Natural killer cell (primary cell): ENCODE data around the gene TTC34. TPM values are rescaled to one million over a fixed set of nuclear protein-coding genes. Genes with fewer than 3 reads are reported as not detected.

Experiments used
- ATAC-seq, 3 donors: fragments of 150-1000 bp in 2 of 3; fragments of 200-7000 bp in 1 of 3; cut with Tn5 transposase; 1 replicate in 1 of 3; 2 replicates in 2 of 3; pipeline ENCODE4 v1.10.0; 2021; ENCODE audit warnings: mild to moderate bottlenecking in 2 of 3, moderate library complexity in 2 of 3
- DNase-seq, 2 donors: peaks; one replicate each; pipeline versions ENCODE4 v3.0.0 to v3.0.0-alpha.2; 2013 to 2021; ENCODE audit warnings: mixed read lengths in 1 of 2
- H3K27ac ChIP-seq: one replicate; pipeline ENCODE4 v1.5.1; 2013; ENCODE audit warnings: mild to moderate bottlenecking, low read length
- H3K27me3 ChIP-seq: one replicate; pipeline ENCODE4 v1.6.1; 2013; ENCODE audit warnings: low read length; ENCODE audit not compliant: control insufficient read depth, insufficient read depth
- H3K36me3 ChIP-seq: one replicate; pipeline ENCODE4 v1.6.1; 2013; ENCODE audit warnings: low read length; ENCODE audit not compliant: control insufficient read depth, insufficient read depth
- H3K4me1 ChIP-seq: one replicate; pipeline ENCODE4 v1.6.1; 2013; ENCODE audit warnings: low read length; ENCODE audit not compliant: control insufficient read depth, insufficient read depth
- H3K4me3 ChIP-seq: one replicate; pipeline ENCODE4 v1.5.1; 2013; ENCODE audit warnings: low read length
- H3K9me3 ChIP-seq: one replicate; pipeline ENCODE4 v1.6.1; 2013; ENCODE audit warnings: low read length; ENCODE audit not compliant: control insufficient read depth, insufficient read depth
- H3K27ac Mint-ChIP-seq, 2 donors: one replicate each; pipeline ENCODE4 v1.8.0; 2022; ENCODE audit warnings: mild to moderate bottlenecking in 2 of 2, mixed read lengths in 2 of 2, moderate library complexity in 1 of 2
- H3K27me3 Mint-ChIP-seq, 2 donors: one replicate each; pipeline ENCODE4 v1.8.0; 2022; ENCODE audit warnings: low read depth in 2 of 2, mixed read lengths in 2 of 2
- H3K36me3 Mint-ChIP-seq: one replicate; pipeline ENCODE4 v1.8.0; 2022; ENCODE audit warnings: mixed read lengths
- H3K4me1 Mint-ChIP-seq, 2 donors: one replicate each; pipeline ENCODE4 v1.8.0; 2022; ENCODE audit warnings: mixed read lengths in 2 of 2
- H3K4me3 Mint-ChIP-seq: one replicate; pipeline ENCODE4 v1.8.0; 2022; ENCODE audit warnings: mild to moderate bottlenecking, moderate library complexity, mixed read lengths
- H3K9me3 Mint-ChIP-seq, 2 donors: one replicate each; pipeline ENCODE4 v1.8.0; 2022; ENCODE audit warnings: mixed read lengths in 2 of 2
- CTCF ChIP-seq: fragments of 200-600 bp; IDR thresholded peaks from one replicate; pipeline ENCODE4 v1.8.0; 2022; ENCODE audit warnings: antibody characterized with exemption
- WGBS: methylation state at CpG from one replicate; pipeline ENCODE4 v1.1.7; 2013; ENCODE audit warnings: missing lambda C conversion rate; ENCODE audit not compliant: insufficient coverage; 5-methylcytosine and 5-hydroxymethylcytosine counted together
- intact Hi-C: fragments of 100-400 bp; cut with micrococcal nuclease; formaldehyde crosslinking; loops from one replicate; pipeline ENCODE4 v1.14.2; 2022
- total RNA-seq, 4 donors: library from RNA; stranded (reverse); fragments of 120-200 nt in 1 of 4; gene quantifications; one replicate each; pipeline versions ENCODE4 v1.2.3 to v1.2.4, GENCODE V29; 2013 to 2022

The TTC34 gene
- total RNA-seq, 3 donors from 2014 or later (not counting 1 experiment from before 2014, with no cell fraction given): 0.80 to 1.4 (median 1.2) TPM

- no peaks in the 10 kb centered on the region for H3K9me3 ChIP-seq
- H3K27ac ChIP-seq: no peak overlapping the region
- no peak for DNase-seq
- intact Hi-C loops: no loop called here
- no peak for TF ChIP-seq CTCF
- H3K4me3 ChIP-seq: no peak overlapping the region
- peaks cover 11% of the 10 kb centered on the region for H3K4me1 ChIP-seq
- Mint-ChIP-seq H3K4me1 (peaks cover 0 to 12% of the 10 kb centered on the region in 2 donors), H3K4me3 (no peak overlapping the region), H3K9me3 (no peaks in the 10 kb centered on the region), H3K36me3 (no peaks in the 10 kb centered on the region), H3K27me3 (peaks cover 14 to 15% of the 10 kb centered on the region in 2 donors), H3K27ac (no peak overlapping the region)
- 70% methylated on average over 34 of the region's 34 CpGs for WGBS
- ATAC-seq: peak in 2 of 3 donors; percentile 36 to 71
- H3K27me3 ChIP-seq: no peaks in the 10 kb centered on the region
- H3K36me3 ChIP-seq: no peaks in the 10 kb centered on the region
Observed at GRCh38 chr1:2597441-2598328, 203.8 kb downstream of the TTC34 start.

GRCh38 chr1:2596530-2597333 is 204.8 kb downstream of the TTC34 start:
- H3K4me3 Mint-ChIP-seq: no peak overlapping the region
- Histone ChIP-seq H3K4me1 (peaks cover 11% of the 10 kb centered on the region), H3K27me3 (no peaks in the 10 kb centered on the region), H3K27ac (no peak overlapping the region), H3K4me3 (no peak overlapping the region), H3K36me3 (no peaks in the 10 kb centered on the region), H3K9me3 (no peaks in the 10 kb centered on the region)
- DNase-seq (no peak), ATAC-seq (no peak)
- H3K4me1 Mint-ChIP-seq: peaks cover 0 to 13% of the 10 kb centered on the region in 2 donors
- intact Hi-C loops: no loop called here
- no peak for TF ChIP-seq CTCF
- no peak overlapping the region for H3K27ac Mint-ChIP-seq
- no peaks in the 10 kb centered on the region for H3K9me3 Mint-ChIP-seq
- 86% methylated on average over 25 of the region's 28 CpGs for WGBS
- peaks cover 8 to 9% of the 10 kb centered on the region in 2 donors for H3K27me3 Mint-ChIP-seq
- no peaks in the 10 kb centered on the region for H3K36me3 Mint-ChIP-seq

GRCh38 chr1:2595812-2596529 is 205.5 kb downstream of the TTC34 start:
- no peak overlapping the region for H3K4me3 ChIP-seq
- Mint-ChIP-seq H3K27me3 (peaks cover 4 to 8% of the 10 kb centered on the region in 2 donors), H3K9me3 (no peaks in the 10 kb centered on the region), H3K36me3 (no peaks in the 10 kb centered on the region), H3K4me3 (no peak overlapping the region), H3K4me1 (peaks cover 0 to 13% of the 10 kb centered on the region in 2 donors), H3K27ac (no peak overlapping the region)
- H3K36me3 ChIP-seq: no peaks in the 10 kb centered on the region
- no peak for TF ChIP-seq CTCF
- H3K27ac ChIP-seq: no peak overlapping the region
- H3K4me1 ChIP-seq: peaks cover 11% of the 10 kb centered on the region
- no peak for DNase-seq
- intact Hi-C loops: no loop called here
- H3K27me3 ChIP-seq: no peaks in the 10 kb centered on the region
- ATAC-seq: no peak
- 89% methylated on average over 31 of the region's 31 CpGs for WGBS
- H3K9me3 ChIP-seq: no peaks in the 10 kb centered on the region
